Pulmonary artery endothelial cell (primary cell): ENCODE data around the gene TRAM2. TPM values are rescaled to one million over a fixed set of nuclear protein-coding genes. Genes with fewer than 3 reads are reported as not detected.

Source experiments
- DNase-seq: peaks from one replicate; pipeline ENCODE4 v3.0.0-alpha.2; 2011; ENCODE audit warnings: low read depth, low spot score
- total RNA-seq: library from RNA; depleted of rRNA; stranded (reverse); fragments of >200 nt; gene quantifications from 2 replicates; pipeline ENCODE4 v1.2.3, GENCODE V29; 2014

TRAM2 gene
- total RNA-seq, 1 donor from 2014 or later, result 61.2 TPM

DNA sequence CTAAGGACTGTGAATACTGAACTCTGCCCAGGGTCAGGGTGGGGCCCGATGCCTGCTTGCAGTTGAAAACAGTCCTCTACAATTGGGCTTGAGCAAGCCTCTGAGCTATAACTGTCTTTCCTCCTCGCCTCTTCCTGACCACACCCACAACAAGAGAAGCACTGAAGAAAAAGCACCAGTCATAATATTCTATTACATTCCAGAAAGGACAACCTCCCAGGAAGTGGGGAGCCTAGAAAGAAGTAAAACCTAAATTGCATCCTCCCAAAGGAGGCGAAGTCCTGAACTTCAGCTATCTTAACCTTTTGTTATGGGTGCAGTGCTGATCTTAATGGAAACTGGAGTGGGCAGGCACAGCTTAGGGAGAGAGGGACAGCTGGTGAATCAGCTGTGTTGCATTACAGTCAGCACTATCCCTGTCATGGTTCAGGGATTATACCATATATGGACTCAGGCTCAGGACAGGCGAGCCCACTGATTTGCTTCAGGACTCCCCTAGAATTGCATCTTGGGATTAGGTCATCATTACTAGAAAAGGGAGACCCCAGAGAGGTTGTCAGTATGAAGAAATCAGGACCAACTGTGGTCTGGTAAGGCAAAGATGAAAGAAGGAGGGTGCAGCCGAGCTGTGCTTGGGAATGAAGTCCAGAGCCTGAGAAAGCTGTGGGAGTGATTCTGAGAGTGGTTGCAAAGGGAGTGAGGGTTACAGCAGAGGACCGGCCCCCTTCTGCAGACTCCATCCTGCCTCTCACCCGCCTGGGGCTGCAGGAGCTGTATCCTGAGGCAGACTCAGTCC, 18.3 kb upstream of the TRAM2 start:
- no peak for DNase-seq

DNA sequence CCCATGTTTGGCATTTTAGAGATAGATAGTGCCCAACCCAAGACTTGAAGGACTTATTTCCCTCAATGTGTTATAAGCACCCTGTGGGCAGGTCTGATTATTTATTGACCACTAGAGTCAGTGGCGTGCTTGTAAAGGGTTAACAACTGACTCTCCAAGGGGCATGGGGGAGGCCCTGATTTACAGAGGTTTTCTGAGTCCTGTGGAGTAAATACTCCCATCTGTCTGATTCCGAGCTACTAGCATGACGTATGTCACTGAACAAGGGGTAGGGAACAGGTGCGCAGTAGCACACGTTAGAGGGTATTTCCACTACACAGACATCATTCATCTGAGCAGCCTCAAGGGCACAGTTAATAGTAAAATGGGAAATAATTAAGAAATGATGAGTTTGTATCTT, 17.4 kb upstream of the TRAM2 start:
- DNase-seq, result no peak

DNA sequence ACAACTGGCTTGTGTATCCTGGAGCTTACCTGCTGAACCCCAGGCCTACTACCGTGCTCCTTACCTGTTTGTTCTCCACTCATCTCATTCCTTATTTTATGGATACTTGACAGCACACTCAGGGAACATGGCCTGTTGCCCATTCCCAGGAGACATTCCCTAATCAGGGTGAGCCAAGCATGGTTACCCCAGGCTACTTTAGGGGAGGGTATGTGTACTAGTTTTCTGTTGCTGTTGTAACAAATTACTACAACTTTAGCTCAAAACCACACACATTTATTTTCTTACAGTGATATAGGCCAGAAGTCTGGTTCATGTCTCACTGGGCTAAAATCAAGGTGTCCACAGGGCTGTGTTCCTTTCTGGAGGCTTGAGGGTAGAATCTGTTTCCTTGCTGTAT, 15.0 kb upstream of the TRAM2 start:
- DNase-seq, result no peak

DNA sequence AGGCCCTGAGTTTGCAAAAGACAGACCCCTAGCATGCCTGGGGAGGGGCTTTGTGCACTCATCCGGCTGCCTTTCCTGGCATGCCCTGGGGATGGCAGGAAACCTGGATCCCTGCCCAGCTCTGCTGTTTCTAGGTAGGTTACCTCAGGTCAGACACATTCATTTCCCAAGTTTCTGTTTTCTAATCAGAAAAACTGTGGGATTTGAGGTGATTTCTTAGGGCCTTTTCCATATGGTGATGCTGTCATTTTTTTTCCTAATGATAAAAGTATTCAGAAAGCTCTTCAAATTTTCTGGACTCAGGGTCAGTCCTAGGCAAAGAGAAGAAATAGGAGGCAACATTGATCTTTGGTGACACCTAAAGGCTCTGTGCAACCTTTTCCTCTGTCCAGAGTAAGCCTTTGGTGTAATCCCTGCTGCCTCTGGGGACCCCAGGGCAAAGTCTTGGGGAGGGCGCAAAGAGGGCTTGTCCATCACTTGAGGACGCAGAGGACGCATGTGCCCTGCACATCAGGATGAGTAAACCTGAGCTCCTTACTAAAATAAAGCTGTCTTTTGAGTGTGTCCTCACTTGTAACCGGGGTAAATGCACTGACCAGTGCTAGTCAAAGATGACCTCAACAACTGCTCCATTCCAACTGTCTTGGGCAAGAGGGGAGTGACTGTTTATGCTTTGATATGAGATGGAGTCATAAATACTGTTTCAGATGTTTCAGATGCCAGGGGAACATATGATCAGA, 13.5 kb upstream of the TRAM2 start:
- no peak for DNase-seq

DNA sequence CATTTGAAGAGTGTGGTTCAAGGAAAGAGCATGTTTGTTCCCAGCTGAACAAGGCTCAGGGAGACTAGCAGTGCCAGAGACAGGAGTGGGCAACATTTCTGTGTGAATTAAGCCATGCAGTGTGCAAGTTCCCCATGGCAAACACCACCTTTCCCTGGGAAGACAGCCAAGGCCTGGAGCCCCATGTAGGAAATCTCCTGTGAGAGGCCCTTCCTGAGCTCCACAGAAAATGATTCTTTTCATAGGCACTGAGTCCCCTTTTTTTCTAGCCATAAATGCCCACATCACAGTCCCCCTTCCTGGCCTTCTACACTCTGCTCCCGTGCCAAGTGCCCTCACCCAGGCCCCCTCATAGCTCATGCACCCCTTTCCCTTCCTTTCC, 11.8 kb upstream of the TRAM2 start:
- DNase-seq, result no peak

DNA sequence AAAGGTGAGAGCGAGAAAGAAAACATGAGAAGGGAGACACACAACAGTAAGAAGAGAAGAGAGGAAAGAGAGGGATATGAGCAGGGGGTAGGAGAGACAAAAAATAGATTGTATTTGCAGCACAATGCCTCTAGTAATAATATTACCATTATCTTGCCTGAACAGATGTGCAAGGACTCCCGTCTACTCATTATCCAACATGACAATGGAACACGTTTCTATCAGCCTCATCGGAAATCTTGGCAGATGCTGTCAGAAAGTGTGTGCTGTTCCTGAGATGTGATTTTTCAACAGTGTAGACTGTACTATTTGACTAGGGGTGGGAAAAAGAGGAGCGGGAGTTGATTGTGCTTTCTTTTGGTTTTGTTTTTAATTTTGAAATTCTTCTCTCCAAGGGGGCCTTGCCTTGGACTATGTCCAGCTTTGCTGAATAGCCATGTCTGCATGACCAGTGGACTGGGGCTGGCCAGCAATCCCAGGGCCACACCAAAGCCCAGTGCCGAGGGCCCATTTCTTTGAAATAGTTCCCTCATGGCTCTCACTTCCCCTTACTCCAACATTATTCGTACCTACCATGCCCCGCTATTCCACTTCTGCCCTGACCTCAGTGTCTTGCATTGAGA, 11.3 kb upstream of the TRAM2 start:
- DNase-seq, result no peak

DNA sequence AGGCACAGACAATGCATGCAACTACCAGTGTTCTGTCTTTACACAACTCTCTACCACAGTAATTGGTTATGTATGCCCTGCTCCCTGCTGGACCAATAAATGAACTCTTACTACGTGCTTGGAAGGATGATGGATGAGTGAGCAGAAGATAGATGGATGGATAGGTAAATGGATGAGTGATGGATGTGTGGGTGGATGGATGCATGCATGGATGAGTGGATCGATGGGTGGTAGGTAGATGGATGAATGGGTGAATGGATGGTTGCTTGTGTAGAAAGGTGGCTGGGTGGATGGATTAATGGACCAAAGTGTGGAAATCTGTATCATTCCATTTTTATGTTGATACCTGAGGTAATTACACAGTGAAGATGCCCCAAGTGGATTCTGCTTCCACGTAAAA, 10.1 kb upstream of the TRAM2 start:
- DNase-seq, result no peak

DNA sequence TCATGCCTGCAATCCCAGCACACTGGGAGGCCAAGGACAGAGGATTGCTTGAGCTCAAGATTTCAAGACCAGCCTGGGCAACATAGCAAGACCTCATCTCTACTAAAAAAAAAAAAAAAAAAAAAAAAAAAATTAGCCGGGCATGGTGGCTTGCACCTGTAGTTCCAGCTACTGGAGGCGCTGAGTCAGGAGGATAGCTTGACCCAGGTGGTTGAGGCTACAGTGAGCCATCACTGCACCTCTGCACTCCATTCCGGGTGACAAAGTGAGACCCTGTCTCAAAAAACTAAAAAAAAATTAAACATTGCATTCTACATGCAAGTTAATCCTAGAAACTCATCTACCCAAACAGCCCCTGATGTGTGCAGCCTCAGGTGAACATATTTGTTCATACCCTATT, 7.3 kb upstream of the TRAM2 start:
- no peak for DNase-seq

DNA sequence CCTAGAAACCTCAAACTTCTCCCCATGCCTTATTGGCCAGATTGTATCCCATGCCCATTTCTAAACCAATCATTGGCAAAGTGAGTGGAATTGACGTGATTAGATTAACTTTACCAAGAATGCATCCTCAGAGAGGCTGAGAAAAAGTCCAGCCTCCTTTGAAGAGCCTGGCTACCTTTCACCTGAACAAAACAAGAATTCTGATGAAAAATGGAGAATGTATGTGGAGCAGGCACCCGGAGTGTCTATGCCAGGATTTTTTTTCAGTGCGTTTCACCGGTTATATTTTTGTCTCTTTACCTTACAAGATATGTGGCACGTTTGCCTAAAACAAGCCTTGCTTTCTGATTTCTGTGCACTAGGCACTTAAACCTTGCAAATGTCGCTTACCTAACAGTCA, 6.1 kb upstream of the TRAM2 start:
- DNase-seq, result no peak

DNA sequence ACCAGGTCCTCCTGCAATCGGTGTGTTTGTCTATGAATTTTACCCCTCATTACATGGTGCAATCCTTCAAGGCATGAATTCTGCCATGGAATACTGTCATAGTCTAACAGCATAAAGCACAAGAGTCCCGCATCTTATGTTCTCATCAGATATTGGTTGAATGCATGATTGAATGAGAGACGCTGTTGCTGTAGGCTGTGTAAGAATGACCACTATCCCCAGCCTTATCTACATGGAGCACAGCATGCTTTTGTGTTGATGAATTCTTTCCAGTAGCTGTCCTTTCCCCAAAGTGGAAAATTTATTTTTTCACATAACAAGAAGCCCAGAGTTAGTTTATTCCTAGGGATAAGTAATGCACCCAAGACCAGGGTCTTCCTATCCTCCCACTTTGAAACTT, 5.6 kb upstream of the TRAM2 start:
- no peak for DNase-seq

DNA sequence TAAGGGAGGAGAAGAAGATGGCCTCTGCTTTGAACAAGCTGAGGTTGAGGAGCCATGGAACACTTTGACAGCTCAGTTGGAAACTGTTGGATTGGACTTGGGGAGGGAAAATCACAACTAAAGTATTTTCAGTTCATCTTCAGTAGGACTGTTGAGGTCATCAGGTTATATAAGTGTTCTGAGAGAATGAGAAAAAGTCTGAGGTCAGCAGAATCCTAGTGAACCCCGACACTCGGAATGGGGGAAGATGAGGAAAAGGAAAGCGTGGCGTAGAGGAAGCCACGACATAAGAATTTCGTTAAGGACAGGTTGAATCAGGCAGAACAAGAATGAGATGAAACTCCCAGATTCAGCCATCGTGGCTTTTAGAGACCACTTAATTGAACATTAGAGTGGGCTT, 4.0 kb upstream of the TRAM2 start:
- DNase-seq, result no peak

DNA sequence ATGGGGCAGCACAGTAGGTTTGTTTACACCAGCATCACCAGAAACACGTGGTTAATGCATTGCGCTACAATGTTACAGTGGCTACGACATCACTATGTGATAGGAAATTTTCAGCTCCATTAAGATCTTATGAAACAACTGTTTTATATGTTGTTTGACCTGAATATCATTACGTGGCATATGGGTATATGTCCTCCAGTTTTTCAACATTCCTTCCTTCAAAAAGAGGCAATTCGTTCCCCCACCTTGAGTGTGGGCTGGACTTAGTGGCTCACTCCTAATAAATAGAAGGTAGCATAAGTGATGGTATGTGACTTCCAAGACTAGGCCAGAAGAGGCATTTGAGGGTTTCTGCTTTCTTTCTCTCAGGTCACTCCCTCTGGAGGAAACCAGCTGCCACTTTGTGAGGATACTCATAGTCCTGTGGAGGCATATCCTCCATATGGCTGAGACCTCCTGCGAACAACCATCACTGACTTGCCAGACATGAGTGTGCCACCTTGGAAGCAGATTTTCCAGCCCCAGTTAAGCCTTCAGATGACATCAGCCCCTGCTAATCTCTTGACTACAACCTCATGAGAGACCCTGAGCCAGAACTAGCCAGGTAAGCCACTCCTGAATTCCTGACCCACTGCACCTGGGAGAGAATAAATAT, 2.3 kb upstream of the TRAM2 start:
- no peak for DNase-seq

DNA sequence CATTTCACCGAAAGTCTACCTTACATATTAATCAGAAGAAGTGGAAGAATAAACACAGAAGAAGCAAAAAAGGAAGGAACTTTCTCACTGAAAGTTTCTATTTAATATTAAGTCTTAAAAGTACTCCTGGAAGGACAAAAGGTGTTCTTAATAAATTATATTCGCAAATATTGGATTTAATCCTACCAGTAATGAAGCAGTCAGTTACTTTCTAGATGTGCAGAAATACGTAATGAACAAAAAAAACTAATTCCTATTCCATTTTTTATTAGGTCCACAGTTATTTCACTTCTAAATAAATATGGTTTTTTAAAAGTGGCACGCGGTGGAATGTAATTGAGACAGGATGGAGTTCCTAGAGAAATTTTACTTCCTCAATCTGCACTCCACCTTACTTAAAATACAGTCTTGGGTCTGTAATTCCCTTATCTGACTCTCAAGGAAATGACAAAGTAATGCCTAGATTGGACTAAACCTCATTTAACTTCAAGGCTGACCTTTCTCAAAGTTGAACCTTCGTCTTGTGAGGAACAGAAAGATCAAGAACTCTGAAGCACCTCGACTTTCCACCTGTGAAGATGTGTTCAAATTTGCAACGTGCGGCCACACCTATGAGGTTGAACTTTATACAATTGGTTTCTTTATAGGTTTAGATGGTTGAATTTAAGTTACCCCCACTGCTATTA, 1.1 kb upstream of the TRAM2 start:
- DNase-seq, result no peak

DNA sequence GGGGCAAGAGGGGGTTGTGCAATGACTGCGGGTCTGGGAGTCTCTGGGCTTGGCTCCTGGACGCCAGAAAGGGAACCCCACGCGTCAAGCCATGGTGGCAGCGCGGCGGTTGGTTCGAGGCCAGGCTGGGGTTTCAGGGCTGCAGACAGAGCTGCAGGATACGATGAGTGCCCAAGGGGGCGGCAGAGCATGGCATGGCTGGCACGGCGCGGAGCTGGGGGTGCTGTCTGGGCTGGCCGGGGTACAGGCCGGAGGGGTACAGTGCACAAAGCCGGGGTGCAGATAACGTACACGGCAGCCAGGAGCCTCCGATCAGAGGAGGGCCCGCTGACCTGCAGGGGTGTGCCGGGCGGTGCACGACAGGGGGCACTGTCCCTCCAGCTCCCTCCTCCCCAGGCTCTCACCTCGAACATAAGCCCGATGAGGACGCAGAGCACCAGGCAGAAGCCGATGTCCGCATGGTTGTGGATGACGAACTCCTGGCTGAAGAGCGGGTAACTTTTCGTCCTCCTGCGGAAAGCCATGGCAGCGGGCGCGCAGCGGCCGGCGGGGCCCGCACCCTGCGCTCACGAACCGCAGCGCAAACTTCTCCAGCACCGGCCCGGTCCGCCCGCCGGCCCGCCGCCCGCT, 353 bp downstream of the TRAM2 start:
- DNase-seq, result peak; percentile 54

DNA sequence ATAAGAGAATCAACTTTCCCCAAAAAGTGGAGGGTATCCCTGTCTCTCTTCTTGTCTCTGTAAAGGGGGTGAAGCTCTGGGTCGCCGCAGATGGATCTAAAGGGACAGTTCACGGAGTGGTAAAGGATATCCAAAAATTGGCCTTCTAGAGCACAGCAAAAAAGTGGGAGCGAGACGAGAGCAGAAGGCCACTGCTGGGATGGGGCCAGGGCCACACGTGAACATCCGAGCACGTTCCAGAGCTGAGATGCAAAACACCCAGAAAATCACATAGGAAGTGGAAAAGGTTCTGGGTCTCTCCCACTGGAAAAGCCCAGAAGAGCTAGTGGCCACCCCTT, 837 bp downstream of the TRAM2 start:
- DNase-seq, result no peak

DNA sequence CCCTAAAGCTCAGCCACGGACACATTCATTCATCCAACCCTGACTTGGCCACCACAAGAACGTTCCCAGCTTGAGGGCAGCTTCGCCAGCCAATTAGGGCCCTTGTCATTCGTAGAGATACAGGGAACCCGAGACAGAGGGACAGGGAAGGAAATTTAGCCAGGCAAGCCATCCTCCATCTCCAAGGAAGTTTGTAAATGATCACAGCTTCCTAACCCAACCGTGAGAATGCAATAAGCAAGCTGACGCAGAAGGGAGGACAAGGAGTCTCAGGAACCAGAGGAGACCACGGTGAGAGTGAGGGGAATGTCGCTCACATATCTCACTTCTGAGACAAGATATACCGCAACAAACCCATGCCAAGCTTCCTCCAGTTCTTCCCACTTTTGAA, 1.4 kb downstream of the TRAM2 start:
- DNase-seq, result no peak

DNA sequence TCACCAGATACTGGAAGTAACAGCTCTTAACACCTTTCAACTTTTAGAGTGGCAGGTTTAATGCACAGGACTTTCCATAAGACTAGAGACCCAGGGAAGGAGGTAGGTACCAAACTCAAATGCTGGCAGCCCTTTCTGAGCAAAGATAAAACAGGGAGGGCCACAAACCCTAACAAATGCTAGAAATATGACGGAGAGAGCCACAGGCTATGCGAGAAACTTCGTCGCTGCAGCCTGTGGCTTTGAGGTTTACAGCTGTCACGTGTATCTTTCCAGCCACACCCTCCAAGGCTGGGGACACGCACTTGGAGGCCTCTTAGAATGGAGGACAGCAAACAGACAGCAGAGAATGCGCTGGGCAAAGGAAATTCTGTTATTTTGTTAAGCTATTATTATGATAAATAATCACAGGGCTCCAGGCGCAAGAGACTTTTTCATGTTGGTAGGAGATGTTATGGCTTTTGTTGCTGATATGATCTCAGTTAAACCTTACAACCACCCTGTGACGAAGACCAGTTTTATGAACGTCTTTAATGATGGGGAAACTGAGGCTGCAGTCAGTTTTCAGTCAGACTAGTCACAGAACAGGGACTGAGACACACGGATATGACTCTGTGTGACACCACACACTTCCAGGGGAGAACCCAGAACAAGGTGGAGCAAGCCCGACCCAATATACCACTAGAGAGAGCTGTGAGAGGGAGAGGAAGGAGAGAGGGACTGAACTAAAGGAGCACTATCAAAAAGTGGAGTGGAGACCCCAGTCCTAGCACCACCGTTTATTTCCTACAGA, 2.0 kb downstream of the TRAM2 start:
- DNase-seq, result no peak

DNA sequence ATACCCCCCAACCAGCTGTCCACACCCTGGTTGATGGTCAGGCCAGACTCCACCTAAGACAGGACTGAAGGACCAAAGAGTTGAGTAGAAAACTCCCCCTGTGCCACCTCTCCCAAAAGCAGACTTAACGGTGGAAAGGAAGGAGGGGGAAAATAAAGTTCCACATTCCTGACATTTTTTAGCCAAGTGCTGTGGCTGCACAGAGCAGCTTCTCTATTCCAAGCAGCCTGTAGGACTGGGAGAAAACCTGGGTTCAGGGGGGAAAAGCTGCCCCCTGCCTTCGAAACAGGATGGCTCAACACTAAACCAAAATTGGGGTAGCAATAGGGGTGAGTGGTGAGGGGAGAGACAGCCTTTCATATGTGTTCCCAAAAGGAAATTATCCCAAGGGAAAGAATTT, 3.6 kb downstream of the TRAM2 start:
- no peak for DNase-seq

DNA sequence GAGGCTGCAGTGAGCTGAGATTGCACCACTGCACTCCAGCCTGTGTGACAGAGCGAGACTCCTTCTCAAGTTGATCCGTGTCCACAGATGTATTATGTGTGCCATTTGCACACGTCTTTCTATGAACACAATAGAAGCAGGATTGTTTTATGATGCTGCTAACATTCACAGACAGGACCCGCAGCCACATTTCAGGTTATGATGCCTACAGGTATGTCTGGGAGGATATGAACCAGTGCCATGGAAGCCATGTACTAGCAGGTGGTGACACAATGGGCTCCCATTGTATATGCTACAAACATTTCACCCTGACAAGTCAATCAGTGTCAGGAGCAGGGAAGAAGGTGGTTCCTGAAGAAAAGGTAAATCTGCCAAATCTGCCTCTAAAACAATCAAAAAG, 4.3 kb downstream of the TRAM2 start:
- no peak for DNase-seq

DNA sequence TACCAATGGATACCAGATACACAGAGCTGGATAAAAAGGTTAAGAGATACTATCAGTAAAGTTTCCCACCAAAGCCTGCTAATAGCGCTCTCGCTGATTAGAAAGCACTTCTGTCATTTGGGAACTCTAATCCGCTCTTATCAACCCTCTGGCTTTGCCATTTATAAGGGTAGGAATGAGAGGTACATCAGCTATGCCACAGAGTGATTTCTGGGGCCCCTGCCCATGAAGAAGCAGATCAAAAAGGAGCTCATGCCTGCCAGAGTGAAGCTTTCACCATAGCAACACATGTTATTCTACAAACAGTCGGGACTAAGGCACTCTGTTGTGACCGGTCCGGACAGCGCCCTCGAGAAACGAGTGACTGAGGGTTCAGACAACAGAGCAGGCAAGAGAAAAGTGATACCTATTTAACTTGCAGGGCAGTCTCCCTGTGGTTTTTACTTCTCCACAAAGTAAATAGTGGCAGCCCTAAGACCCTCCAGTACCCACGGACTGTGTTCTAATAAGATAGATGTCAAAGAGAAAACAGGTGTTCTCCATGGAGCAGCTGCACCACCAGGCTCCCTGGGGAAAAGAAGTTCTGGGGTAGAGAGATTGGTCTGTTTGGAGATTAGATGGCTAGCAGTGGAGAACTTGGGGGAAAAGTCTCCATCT, 5.6 kb downstream of the TRAM2 start:
- no peak for DNase-seq
